HEK293 (cell line): Measurements from ENCODE around the gene EPS8L3.
A peak's percentile ranks its signal among the peaks of the same experiment; 100 is the strongest.

ENCODE experiments used
- CTCF ChIA-PET: fragments of 350-600 bp; formaldehyde crosslinking; extraction: SDS; loops from one replicate; lab custom pipeline; 2021; ENCODE audit warnings: antibody characterized with exemption; lab: Yijun Ruan, JAX
- POLR2A ChIA-PET: fragments of 300-600 bp; formaldehyde crosslinking; extraction: SDS; loops from one replicate; lab custom pipeline; 2020; ENCODE audit warnings: antibody characterized with exemption, inconsistent platforms; lab: Yijun Ruan, JAX
- H3K27ac ChIP-seq: fragments of 200-500 bp; sonication (Bioruptor generic); 2 replicates; pipeline ENCODE4 v1.5.1; 2014; ENCODE audit warnings: low read depth, low read length, control low read depth, inconsistent platforms; ENCODE audit errors: extremely low read depth
- H3K36me3 ChIP-seq, 2 experiments: fragments of 200-500 bp in 1 of 2; sonication (Bioruptor generic) in 1 of 2; 1 replicate in 1 of 2; 2 replicates in 1 of 2; pipeline ENCODE4 v1.5.1; 2014 to 2017; ENCODE audit warnings: inconsistent platforms in 2 of 2, low read length in 2 of 2; ENCODE audit not compliant: control insufficient read depth in 2 of 2, insufficient read depth in 1 of 2
- H3K4me1 ChIP-seq: fragments of 200-500 bp; sonication (Bioruptor generic); 2 replicates; pipeline ENCODE4 v1.5.1; 2014; ENCODE audit warnings: mild to moderate bottlenecking, low read length, inconsistent platforms; ENCODE audit not compliant: control insufficient read depth, insufficient read depth
- H3K4me3 ChIP-seq: 2 replicates; pipeline ENCODE4 v1.5.1; 2011; ENCODE audit warnings: low read depth, mild to moderate bottlenecking, control low read depth, low read length, moderate library complexity
- H3K9me3 ChIP-seq: fragments of 200-500 bp; sonication (Bioruptor generic); 2 replicates; pipeline ENCODE4 v1.5.1; 2014; ENCODE audit warnings: low read depth, low read length, inconsistent platforms; ENCODE audit not compliant: control insufficient read depth, insufficient read depth
- BCL11A ChIP-seq: fragments of 450-650 bp; formaldehyde crosslinking; IDR thresholded peaks from 2 replicates; pipeline ENCODE4 v1.5.1; 2016; ENCODE audit warnings: low read depth, missing biosample characterization, missing genetic modification characterization
- GLI4 ChIP-seq: fragments of 450-650 bp; formaldehyde crosslinking; IDR thresholded peaks from 2 replicates; pipeline ENCODE4 v1.5.1; 2016; ENCODE audit warnings: missing biosample characterization, missing genetic modification characterization
- PRDM1 ChIP-seq: fragments of 450-650 bp; formaldehyde crosslinking; IDR thresholded peaks from 2 replicates; pipeline ENCODE4; 2016; ENCODE audit warnings: missing biosample characterization, missing genetic modification characterization
- SP7 ChIP-seq: fragments of 450-650 bp; formaldehyde crosslinking; IDR thresholded peaks from 2 replicates; pipeline ENCODE4 v1.5.1; 2016; ENCODE audit warnings: missing biosample characterization, missing genetic modification characterization
- ZFP69B ChIP-seq: fragments of 450-650 bp; formaldehyde crosslinking; IDR thresholded peaks from 2 replicates; pipeline ENCODE4 v1.5.1; 2016; ENCODE audit warnings: missing biosample characterization, missing genetic modification characterization
- ZNF146 ChIP-seq: fragments of 450-650 bp; formaldehyde crosslinking; IDR thresholded peaks from 2 replicates; pipeline ENCODE4 v1.5.1; 2016; ENCODE audit warnings: missing biosample characterization, missing genetic modification characterization
- ZNF202 ChIP-seq: fragments of 450-650 bp; formaldehyde crosslinking; IDR thresholded peaks from 2 replicates; pipeline ENCODE4 v1.5.1; 2016; ENCODE audit warnings: missing biosample characterization, missing genetic modification characterization, borderline replicate concordance
- ZNF26 ChIP-seq: fragments of 450-650 bp; formaldehyde crosslinking; IDR thresholded peaks from 2 replicates; pipeline ENCODE4 v1.5.1; 2016; ENCODE audit warnings: missing biosample characterization, missing genetic modification characterization
- ZNF280C ChIP-seq: fragments of 450-650 bp; formaldehyde crosslinking; IDR thresholded peaks from 2 replicates; pipeline ENCODE4 v1.5.1; 2016; ENCODE audit warnings: missing biosample characterization, missing genetic modification characterization
- ZNF391 ChIP-seq: fragments of 450-650 bp; formaldehyde crosslinking; IDR thresholded peaks from 2 replicates; pipeline ENCODE4 v1.5.1; 2016; ENCODE audit warnings: low read depth, missing biosample characterization, missing genetic modification characterization, borderline replicate concordance
- ZNF473 ChIP-seq: fragments of 450-650 bp; formaldehyde crosslinking; IDR thresholded peaks from 2 replicates; pipeline ENCODE4 v1.5.1; 2017; ENCODE audit warnings: missing biosample characterization, missing genetic modification characterization
- ZNF549 ChIP-seq: fragments of 450-650 bp; IDR thresholded peaks from 2 replicates; pipeline ENCODE4 v1.5.1; 2018; ENCODE audit warnings: missing biosample characterization, missing genetic modification characterization, mild to moderate bottlenecking, inconsistent platforms, moderate library complexity
- ZNF555 ChIP-seq: fragments of 450-650 bp; formaldehyde crosslinking; conservative IDR thresholded peaks from 2 replicates; pipeline ENCODE4 v1.5.1; 2017; ENCODE audit warnings: missing biosample characterization, mild to moderate bottlenecking, missing genetic modification characterization, inconsistent platforms
- ZNF629 ChIP-seq: fragments of 450-650 bp; formaldehyde crosslinking; IDR thresholded peaks from 2 replicates; pipeline ENCODE4 v1.5.1; 2017; ENCODE audit warnings: missing biosample characterization, missing genetic modification characterization
- ZNF639 ChIP-seq: fragments of 450-650 bp; formaldehyde crosslinking; IDR thresholded peaks from 2 replicates; pipeline ENCODE4 v1.5.1; 2016; ENCODE audit warnings: missing biosample characterization, missing genetic modification characterization
- ZNF670 ChIP-seq: fragments of 450-650 bp; formaldehyde crosslinking; IDR thresholded peaks from 2 replicates; pipeline ENCODE4 v1.5.1; 2016; ENCODE audit warnings: missing biosample characterization, missing genetic modification characterization, low read depth
- ZNF677 ChIP-seq: fragments of 450-650 bp; IDR thresholded peaks from 2 replicates; pipeline ENCODE4 v1.5.0; 2018; ENCODE audit warnings: missing biosample characterization, mild to moderate bottlenecking, missing genetic modification characterization, moderate library complexity
- ZNF768 ChIP-seq: fragments of 450-650 bp; formaldehyde crosslinking; IDR thresholded peaks from 2 replicates; pipeline ENCODE4 v1.5.1; 2018; ENCODE audit warnings: missing biosample characterization, mild to moderate bottlenecking, missing genetic modification characterization
- ZNF791 ChIP-seq: fragments of 450-650 bp; formaldehyde crosslinking; IDR thresholded peaks from 2 replicates; pipeline ENCODE4 v1.5.1; 2016; ENCODE audit warnings: missing biosample characterization, missing genetic modification characterization
- ZNF843 ChIP-seq: fragments of 450-650 bp; formaldehyde crosslinking; IDR thresholded peaks from 2 replicates; pipeline ENCODE4 v1.5.1; 2016; ENCODE audit warnings: missing biosample characterization, missing genetic modification characterization
- TF ChIP-seq, protein P1 (sequence below): fragments of 450-650 bp; formaldehyde crosslinking; IDR thresholded peaks from 2 replicates; pipeline ENCODE4 v1.5.1; 2016; ENCODE audit warnings: missing biosample characterization, missing genetic modification characterization
- TF ChIP-seq, protein P2 (sequence below): fragments of 450-650 bp; formaldehyde crosslinking; IDR thresholded peaks from 2 replicates; pipeline ENCODE4; 2016; ENCODE audit warnings: missing biosample characterization, missing genetic modification characterization
- TF ChIP-seq, protein P3 (sequence below): fragments of 450-650 bp; formaldehyde crosslinking; IDR thresholded peaks from 2 replicates; pipeline ENCODE4 v1.5.1; 2016; ENCODE audit warnings: missing biosample characterization, missing genetic modification characterization

EPS8L3 gene

DNA sequence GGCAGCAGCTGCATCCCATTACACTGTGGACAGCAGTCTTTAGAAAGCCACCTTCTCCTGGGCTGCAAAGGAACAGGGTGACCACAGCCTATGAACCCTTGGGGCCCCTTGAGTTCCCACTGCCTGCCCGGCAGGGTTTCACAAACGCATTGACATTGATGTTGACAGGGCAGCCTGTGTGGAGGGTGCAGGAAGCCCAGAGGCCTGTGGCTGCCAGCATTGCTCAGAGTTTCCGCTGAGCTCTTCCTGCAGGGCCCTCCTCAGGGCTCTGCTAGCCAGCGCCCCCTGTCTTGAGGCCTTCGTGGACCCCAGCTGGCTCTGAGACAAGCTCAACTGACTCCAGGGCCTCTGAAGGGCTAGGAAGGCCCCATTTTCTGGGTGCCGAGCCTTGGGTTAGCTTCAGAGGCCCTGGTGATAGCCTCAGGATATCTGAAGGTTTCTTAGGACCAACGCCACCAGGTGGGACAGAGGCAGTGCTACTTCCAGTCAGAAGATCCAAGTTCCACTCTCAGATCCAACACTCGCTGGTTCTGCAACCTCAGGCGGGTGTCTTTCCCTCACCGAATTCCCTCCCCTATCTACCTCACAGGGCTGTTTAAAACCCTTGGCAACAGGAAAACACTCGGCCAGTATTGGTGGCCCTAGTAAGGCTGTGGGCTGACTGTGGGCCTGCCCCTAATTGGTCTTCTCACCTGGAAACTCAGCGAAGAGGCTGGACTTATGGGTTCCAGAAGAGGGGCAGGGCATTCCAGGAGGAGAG, 27.2 kb upstream of the EPS8L3 start (continued):
- TF ChIP-seq ZNF280C (tag by site-specific recombination) (no peak), ZNF391 (no peak), PRDM1 (no peak)
- TF ChIP-seq, protein P1, sequence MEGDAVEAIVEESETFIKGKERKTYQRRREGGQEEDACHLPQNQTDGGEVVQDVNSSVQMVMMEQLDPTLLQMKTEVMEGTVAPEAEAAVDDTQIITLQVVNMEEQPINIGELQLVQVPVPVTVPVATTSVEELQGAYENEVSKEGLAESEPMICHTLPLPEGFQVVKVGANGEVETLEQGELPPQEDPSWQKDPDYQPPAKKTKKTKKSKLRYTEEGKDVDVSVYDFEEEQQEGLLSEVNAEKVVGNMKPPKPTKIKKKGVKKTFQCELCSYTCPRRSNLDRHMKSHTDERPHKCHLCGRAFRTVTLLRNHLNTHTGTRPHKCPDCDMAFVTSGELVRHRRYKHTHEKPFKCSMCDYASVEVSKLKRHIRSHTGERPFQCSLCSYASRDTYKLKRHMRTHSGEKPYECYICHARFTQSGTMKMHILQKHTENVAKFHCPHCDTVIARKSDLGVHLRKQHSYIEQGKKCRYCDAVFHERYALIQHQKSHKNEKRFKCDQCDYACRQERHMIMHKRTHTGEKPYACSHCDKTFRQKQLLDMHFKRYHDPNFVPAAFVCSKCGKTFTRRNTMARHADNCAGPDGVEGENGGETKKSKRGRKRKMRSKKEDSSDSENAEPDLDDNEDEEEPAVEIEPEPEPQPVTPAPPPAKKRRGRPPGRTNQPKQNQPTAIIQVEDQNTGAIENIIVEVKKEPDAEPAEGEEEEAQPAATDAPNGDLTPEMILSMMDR (tag by site-specific recombination): peak; percentile 38; the same call in 1 of the 2 replicates

DNA sequence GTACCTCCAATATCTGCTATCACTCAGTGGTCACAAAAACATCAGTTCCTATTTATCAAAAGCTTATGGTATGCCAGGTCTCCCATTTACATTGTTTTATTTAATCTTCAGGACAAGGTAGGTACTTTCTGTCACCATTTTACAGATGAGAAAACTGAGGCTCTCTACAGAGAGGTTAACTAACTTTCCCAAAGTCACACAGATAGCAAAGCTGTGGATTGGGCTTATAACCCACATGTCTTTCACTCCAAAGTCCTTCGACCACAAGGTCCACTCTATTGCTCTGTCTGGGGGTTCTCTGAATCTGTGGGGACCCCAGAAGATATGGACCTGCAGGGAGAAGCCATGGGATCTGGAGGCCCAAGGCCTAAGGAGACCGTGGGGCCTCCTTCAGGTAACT, 26.6 kb upstream of the EPS8L3 start:
- ChIA-PET POLR2A (no interaction called here), CTCF (interaction anchor here (0.6 to 7.7 kb wide), 9 partner anchors 11 to 204 kb away, joined by 3 to 68 read pairs (median 4); partner anchors contain the start of gene AHCYL1)
- TF ChIP-seq ZNF677 (tag by site-specific recombination) (no peak), ZNF768 (tag by site-specific recombination) (0 out of 2 replicates have a peak, but pooled peaks have one; percentile 48)
- Histone ChIP-seq H3K4me1 (peaks cover 3% of the 10 kb centered on the region; the same call in 1 of the 2 replicates), H3K9me3 (no peaks in the 10 kb centered on the region), H3K36me3 (no peaks in the 10 kb centered on the region), H3K4me3 (no peak overlapping the region), H3K27ac (no peak overlapping the region)

DNA sequence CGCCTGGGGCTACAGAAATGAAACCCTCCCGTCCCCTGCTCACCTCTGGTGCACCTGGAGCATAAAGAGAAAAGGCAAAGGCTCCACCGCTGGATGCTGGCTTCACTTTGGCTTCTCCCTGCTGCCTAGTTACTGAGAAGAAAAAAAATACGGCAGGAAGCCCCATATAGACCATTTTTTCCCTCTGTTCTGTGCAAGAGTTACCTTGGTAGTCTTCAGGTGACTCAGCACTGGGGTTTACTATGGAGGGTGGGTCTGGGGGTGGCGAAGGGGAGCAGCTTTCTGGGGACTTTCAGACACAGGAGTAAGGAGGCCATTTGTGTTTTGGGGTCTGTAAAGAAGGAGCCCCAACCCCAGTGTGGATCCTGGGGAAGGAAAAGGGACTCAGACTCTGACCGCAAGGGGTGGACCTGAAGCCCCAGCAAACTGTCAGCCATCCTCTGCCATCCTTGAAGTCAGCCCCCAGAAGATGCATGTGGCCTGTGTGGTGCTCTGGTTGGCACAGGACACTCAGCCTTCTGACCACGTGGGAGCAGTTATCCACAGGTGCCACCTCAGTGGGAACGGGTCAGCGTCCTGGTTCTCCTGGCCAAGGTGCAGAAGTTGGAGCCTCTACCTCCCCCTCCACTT, 25.9 kb upstream of the EPS8L3 start:
- Histone ChIP-seq H3K27ac (no peak overlapping the region), H3K36me3 (no peaks in the 10 kb centered on the region), H3K4me3 (no peak overlapping the region), H3K9me3 (no peaks in the 10 kb centered on the region), H3K4me1 (peaks cover 3% of the 10 kb centered on the region; the same call in 1 of the 2 replicates)
- ChIA-PET POLR2A (no interaction called here), CTCF (interaction anchor here (0.7 to 7.7 kb wide), 7 partner anchors 10 to 383 kb away, joined by 3 to 68 read pairs (median 16); partner anchors contain the start of gene AHCYL1)
- TF ChIP-seq ZNF473 (tag by site-specific recombination) (no peak), ZFP69B (tag by site-specific recombination) (no peak), ZNF26 (tag by site-specific recombination) (no peak), SP7 (tag by site-specific recombination) (no peak), ZNF629 (no peak), ZNF146 (tag by site-specific recombination) (no peak), ZNF791 (tag by site-specific recombination) (no peak), ZNF202 (tag by site-specific recombination) (no peak), ZNF670 (tag by site-specific recombination) (no peak), ZNF843 (tag by site-specific recombination) (no peak), ZNF549 (tag by site-specific recombination) (no peak), ZNF555 (tag by site-specific recombination) (no peak), ZNF639 (tag by site-specific recombination) (no peak), GLI4 (no peak), BCL11A (tag by site-specific recombination) (no peak)
- TF ChIP-seq, protein P2, sequence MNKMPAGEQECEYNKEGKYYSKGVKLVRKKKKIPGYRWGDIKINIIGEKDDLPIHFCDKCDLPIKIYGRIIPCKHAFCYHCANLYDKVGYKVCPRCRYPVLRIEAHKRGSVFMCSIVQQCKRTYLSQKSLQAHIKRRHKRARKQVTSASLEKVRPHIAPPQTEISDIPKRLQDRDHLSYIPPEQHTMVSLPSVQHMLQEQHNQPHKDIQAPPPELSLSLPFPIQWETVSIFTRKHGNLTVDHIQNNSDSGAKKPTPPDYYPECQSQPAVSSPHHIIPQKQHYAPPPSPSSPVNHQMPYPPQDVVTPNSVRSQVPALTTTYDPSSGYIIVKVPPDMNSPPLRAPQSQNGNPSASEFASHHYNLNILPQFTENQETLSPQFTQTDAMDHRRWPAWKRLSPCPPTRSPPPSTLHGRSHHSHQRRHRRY (tag by site-specific recombination): no peak
- TF ChIP-seq, protein P3, sequence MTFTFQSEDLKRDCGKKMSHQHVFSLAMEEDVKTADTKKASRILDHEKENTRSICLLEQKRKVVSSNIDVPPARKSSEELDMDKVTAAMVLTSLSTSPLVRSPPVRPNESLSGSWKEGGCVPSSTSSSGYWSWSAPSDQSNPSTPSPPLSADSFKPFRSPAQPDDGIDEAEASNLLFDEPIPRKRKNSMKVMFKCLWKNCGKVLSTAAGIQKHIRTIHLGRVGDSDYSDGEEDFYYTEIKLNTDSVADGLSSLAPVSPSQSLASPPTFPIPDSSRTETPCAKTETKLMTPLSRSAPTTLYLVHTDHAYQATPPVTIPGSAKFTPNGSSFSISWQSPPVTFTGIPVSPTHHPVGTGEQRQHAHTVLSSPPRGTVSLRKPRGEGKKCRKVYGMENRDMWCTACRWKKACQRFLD (tag by site-specific recombination): no peak
